ENCODE measurements around the gene STYXL2.

STYXL2 gene

DNA sequence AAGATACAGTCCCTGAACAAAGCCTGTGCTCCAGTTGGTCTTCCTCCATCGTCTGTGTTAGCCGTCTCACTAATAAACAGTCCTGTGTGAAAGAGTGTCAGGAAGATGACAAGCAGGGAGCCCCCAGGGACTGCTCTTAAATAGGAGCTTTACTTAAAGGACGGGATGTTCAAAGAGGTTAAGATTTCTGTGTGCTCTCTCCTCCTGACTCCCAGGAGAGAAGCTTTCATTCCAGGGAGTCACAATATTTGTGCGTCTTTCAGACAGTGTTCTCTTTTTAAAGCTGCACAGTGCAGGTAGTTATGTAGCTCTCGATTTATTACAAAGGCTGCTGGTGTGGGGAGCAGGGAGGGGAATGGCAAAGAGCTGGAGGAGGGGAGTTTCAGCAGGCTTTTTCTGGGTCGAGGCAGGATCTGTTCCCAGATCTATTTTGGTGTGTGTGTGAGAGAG lies 43.5 kb downstream of the STYXL2 start:
- no peak for DNase-seq

GRCh38 chr1:167137793-167138510 lies 44.1 kb downstream of the STYXL2 start:
- DNase-seq = no peak

DNA sequence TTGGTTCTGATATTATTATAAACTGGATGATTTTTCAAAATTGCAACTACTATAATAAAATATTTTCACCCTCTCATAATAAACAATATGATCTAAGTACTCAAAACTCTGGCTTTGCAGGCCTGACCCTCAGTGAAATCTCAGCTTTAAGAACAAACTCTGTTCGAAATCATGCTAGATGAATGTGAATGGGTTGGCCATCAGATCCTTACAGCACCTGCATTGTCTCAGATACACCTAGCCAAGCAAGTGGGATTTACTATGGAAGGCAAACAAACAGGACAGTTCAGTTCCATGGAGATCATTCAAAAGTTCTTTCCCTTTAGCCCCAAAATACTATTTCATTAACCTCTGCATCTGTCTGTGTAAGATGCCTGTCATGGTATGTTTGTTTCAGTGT lies 44.8 kb downstream of the STYXL2 start:
- no peak for DNase-seq

- DNase-seq = no peak
Measured at GRCh38 chr1:167141963-167142362, 48.1 kb downstream of the STYXL2 start.

Measured in DMS79 treated with DMSO at 0.1 percent for 48 hours (cell line).